Panc1 (cell line): ENCODE measurements around the gene TWSG1. TPM values are rescaled to one million over a fixed set of nuclear protein-coding genes. Genes with fewer than 3 reads are reported as not detected.
A peak's percentile ranks its signal among the peaks of the same experiment; 100 is the strongest.

Experiments used
- ATAC-seq: fragments of 200-7000 bp; cut with Tn5 transposase; 2 replicates; pipeline ENCODE4 v1.9.1; 2020; ENCODE audit warnings: mild to moderate bottlenecking, moderate library complexity
- BruUV-seq: library from RNA; stranded (reverse); fragments of 400-500 nt; replicated peaks from 2 replicates; lab custom pipeline; 2021; lab: Mats Ljungman, UMichigan
- CTCF ChIA-PET: fragments of 300-600 bp; sonication (Branson Sonifier 250); formaldehyde crosslinking; loops from one replicate; lab custom pipeline; 2022; ENCODE audit warnings: antibody characterized with exemption; lab: Charles Lee
- POLR2A ChIA-PET: fragments of 300-600 bp; sonication (Branson Sonifier 250); formaldehyde crosslinking; loops from one replicate; lab custom pipeline; 2022; ENCODE audit warnings: antibody characterized with exemption; lab: Charles Lee
- DNase-seq: peaks from one replicate; pipeline ENCODE4 v3.0.0-alpha.2; 2010; ENCODE audit warnings: low read depth, low spot score
- H3K27ac ChIP-seq: 2 replicates; pipeline ENCODE4 v1.5.1; 2011; ENCODE audit warnings: mild to moderate bottlenecking, low read length, inconsistent platforms
- H3K27me3 ChIP-seq: fragments of 200-500 bp; sonication (Bioruptor generic); 2 replicates; pipeline ENCODE4 v1.6.0; 2014; ENCODE audit warnings: low read length, inconsistent platforms; ENCODE audit not compliant: control insufficient read depth, insufficient read depth
- H3K36me3 ChIP-seq: fragments of 200-500 bp; sonication (Bioruptor generic); 2 replicates; pipeline ENCODE4 v1.5.1; 2014; ENCODE audit warnings: inconsistent platforms, mild to moderate bottlenecking, low read length, moderate library complexity; ENCODE audit not compliant: control insufficient read depth, insufficient read depth
- H3K4me1 ChIP-seq: 2 replicates; pipeline ENCODE4 v1.5.1; 2011; ENCODE audit warnings: inconsistent platforms, mild to moderate bottlenecking, low read length, moderate library complexity; ENCODE audit not compliant: control insufficient read depth, insufficient read depth
- H3K4me3 ChIP-seq, 2 experiments: 2 replicates each; pipeline ENCODE4 v1.5.1; 2011 to 2012; ENCODE audit warnings: low read depth in 2 of 2, low read length in 2 of 2, mild to moderate bottlenecking in 2 of 2, inconsistent platforms in 1 of 2, moderate library complexity in 1 of 2
- H3K9me3 ChIP-seq: fragments of 200-500 bp; sonication (Bioruptor generic); 2 replicates; pipeline ENCODE4 v1.5.1; 2014; ENCODE audit warnings: low read depth, mild to moderate bottlenecking, inconsistent platforms, low read length, moderate library complexity; ENCODE audit not compliant: control insufficient read depth, insufficient read depth
- CTCF ChIP-seq: fragments of 450-650 bp; IDR thresholded peaks from 2 replicates; pipeline ENCODE4 v1.5.1; 2017; ENCODE audit warnings: mild to moderate bottlenecking
- POLR2AphosphoS5 ChIP-seq: IDR thresholded peaks from 2 replicates; pipeline ENCODE4 v1.6.1; 2012; ENCODE audit warnings: mild to moderate bottlenecking, low read depth, low read length, moderate library complexity
- SIN3A ChIP-seq: IDR thresholded peaks from 2 replicates; pipeline ENCODE4 v1.6.1; 2012; ENCODE audit warnings: low read depth, mild to moderate bottlenecking, low read length, moderate library complexity, borderline replicate concordance; ENCODE audit not compliant: insufficient read depth
- TCF7L2 ChIP-seq: IDR thresholded peaks from 2 replicates; pipeline ENCODE4 v1.6.1; 2011; ENCODE audit warnings: mild to moderate bottlenecking, low read depth, low read length, inconsistent platforms
- in situ Hi-C: cut with HindIII; loops from 2 replicates; pipeline ENCODE4 v1.10.0; 2016; ENCODE audit warnings: low sequenced_read_pairs, low pct_unique_long_range_greater_than_20kb
- intact Hi-C: fragments of 100-400 bp; cut with micrococcal nuclease; formaldehyde crosslinking; loops from one replicate; pipeline ENCODE4 v1.10.0; 2022; ENCODE audit not compliant: unreplicated experiment
- total RNA-seq: library from RNA; stranded (reverse); gene quantifications from one replicate; pipeline ENCODE4 v1.2.1, GENCODE V29; 2021; ENCODE audit not compliant: unreplicated experiment
- TF ChIP-seq, protein P1 (sequence below), 2 experiments: IDR thresholded peaks; 2 replicates each; pipeline ENCODE4 v1.6.1; 2011 to 2012; ENCODE audit warnings: low read depth in 2 of 2, control low read depth in 1 of 2, low read length in 1 of 2, mild to moderate bottlenecking in 1 of 2, moderate library complexity in 1 of 2; ENCODE audit not compliant: insufficient read depth in 1 of 2

The TWSG1 gene
- total RNA-seq, 1 experiment from 2014 or later: 54.1 TPM

DNA sequence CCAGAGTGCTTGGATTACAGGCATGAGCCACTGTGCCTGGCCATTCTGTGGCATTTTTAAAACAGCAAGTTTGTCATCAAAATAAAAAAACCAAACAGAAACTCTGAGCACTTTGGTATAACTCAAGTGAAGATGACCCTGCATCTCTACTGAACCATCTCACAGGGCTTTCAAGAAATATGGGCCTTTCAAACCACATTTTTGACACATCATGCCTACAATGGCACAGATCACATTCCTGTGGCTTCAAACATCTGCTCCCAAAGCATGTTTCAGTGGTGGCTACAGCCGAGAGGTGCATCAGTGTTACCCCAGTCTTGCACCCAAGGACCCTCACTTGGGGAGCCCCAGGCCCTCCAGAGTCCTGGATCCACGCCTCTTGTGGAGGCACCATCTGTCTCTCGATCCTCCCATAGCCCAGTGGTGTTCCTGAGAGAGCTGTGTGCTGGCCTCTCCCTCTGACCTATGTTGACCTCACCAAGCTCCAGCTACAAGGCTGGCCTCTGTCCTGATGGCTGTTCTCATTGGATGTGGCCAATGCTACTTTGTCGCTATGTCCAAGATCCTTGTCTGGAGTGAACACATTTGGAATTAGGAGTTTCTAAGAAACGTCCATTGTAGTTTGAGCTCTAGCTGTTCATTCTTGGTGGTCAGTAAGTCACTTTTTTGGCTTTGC lies 85.5 kb downstream of the TWSG1 start:
- no peak for ATAC-seq
- BruUV-seq: no TSS peak
- CTCF ChIA-PET: no interaction called here
- H3K27me3 ChIP-seq: no peaks in the 10 kb centered on the region
- H3K4me3 ChIP-seq: no peak overlapping the region
- TF ChIP-seq, protein P1, sequence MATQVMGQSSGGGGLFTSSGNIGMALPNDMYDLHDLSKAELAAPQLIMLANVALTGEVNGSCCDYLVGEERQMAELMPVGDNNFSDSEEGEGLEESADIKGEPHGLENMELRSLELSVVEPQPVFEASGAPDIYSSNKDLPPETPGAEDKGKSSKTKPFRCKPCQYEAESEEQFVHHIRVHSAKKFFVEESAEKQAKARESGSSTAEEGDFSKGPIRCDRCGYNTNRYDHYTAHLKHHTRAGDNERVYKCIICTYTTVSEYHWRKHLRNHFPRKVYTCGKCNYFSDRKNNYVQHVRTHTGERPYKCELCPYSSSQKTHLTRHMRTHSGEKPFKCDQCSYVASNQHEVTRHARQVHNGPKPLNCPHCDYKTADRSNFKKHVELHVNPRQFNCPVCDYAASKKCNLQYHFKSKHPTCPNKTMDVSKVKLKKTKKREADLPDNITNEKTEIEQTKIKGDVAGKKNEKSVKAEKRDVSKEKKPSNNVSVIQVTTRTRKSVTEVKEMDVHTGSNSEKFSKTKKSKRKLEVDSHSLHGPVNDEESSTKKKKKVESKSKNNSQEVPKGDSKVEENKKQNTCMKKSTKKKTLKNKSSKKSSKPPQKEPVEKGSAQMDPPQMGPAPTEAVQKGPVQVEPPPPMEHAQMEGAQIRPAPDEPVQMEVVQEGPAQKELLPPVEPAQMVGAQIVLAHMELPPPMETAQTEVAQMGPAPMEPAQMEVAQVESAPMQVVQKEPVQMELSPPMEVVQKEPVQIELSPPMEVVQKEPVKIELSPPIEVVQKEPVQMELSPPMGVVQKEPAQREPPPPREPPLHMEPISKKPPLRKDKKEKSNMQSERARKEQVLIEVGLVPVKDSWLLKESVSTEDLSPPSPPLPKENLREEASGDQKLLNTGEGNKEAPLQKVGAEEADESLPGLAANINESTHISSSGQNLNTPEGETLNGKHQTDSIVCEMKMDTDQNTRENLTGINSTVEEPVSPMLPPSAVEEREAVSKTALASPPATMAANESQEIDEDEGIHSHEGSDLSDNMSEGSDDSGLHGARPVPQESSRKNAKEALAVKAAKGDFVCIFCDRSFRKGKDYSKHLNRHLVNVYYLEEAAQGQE (IDR thresholded peaks at IDR 0.05; ENCODE audit: insufficient read depth in 1 of 2, low read depth in 2 of 2, low read length in 1 of 2): no peak
- TF ChIP-seq TCF7L2 (no peak), POLR2AphosphoS5 (no peak), SIN3A (no peak), CTCF (no peak)
- peak overlapping the region; percentile 26; the same call in 1 of the 2 replicates for H3K27ac ChIP-seq
- DNase-seq: no peak
- no peaks in the 10 kb centered on the region; the same call in 1 of the 2 replicates for H3K9me3 ChIP-seq
- intact Hi-C loops: no loop called here
- no peaks in the 10 kb centered on the region for H3K36me3 ChIP-seq
- POLR2A ChIA-PET: no interaction called here
- peaks cover 25% of the 10 kb centered on the region for H3K4me1 ChIP-seq
- in situ Hi-C loops: no loop called here

DNA sequence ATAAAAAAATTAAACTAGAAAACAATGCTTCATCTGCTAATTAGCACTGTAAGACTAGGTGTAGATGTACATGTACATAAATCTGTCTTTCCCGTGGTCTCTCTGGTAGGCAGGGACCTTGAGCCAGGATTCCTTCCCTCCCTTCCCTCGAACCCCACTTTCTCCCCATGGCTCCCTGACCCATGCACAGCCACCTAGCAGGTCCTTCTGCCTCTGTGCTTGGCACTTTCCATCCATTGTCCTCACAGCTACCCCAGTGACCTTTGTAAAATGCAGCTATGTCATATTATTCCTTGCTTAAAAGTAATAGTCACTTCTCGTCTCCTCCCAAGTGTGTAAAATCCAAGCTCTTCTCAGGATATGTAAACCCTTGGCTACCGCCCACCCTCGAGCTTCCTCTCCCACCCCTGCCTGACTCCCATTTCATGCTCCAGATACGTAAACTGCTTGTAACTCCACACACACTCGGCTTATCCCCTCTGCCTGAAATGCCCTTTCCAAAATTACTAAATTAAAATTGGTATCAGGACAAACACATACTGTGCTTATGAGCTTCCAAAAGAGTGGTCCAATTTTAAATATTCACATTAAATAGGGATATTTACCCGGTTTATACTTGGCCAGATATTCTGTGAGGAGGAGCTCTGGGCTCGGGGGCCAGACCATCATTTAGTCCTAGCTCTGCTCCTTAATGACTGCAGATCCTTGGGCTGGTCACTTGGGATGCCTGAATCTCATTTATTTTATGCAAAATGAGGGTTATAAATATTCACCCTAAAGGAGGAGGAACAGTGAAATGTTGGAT lies 86.7 kb downstream of the TWSG1 start:
- intact Hi-C loops: no loop called here
- Histone ChIP-seq H3K27ac (no peak overlapping the region), H3K4me1 (peaks cover 25% of the 10 kb centered on the region), H3K27me3 (no peaks in the 10 kb centered on the region), H3K4me3 (no peak overlapping the region), H3K9me3 (no peaks in the 10 kb centered on the region; the same call in 1 of the 2 replicates), H3K36me3 (no peaks in the 10 kb centered on the region)
- ChIA-PET CTCF (no interaction called here), POLR2A (no interaction called here)
- ATAC-seq (no peak), DNase-seq (no peak)
- in situ Hi-C loops: no loop called here
- TF ChIP-seq POLR2AphosphoS5 (no peak), SIN3A (no peak), TCF7L2 (no peak), CTCF (no peak)
- TF ChIP-seq, protein P1 (IDR thresholded peaks at IDR 0.05; ENCODE audit: insufficient read depth in 1 of 2, low read depth in 2 of 2, low read length in 1 of 2): no peak
- BruUV-seq: no TSS peak
